SK-N-SH (cell line): ENCODE results near the gene KIZ. TPM values are rescaled to one million over a fixed set of nuclear protein-coding genes. Genes with fewer than 3 reads are reported as not detected.

ENCODE experiments used
- CTCF ChIA-PET: fragments of 300-600, 350-600 bp; formaldehyde crosslinking; extraction: SDS; loops from one replicate; lab custom pipeline; 2021; lab: Yijun Ruan, JAX
- POLR2A ChIA-PET: fragments of 350-600 bp; sonication (Branson Sonifier 250); formaldehyde crosslinking; extraction: SDS; loops from one replicate; lab custom pipeline; 2020; ENCODE audit warnings: antibody characterized with exemption, inconsistent platforms; lab: Yijun Ruan, JAX
- DNase-seq: peaks from one replicate; pipeline ENCODE4 v3.0.0; 2012
- H2AFZ ChIP-seq: fragments of 200-600 bp; sonication (generic); 2 replicates; pipeline ENCODE4 v1.8.1; 2016; ENCODE audit warnings: antibody characterized with exemption, mild to moderate bottlenecking, low read depth
- H3F3A ChIP-seq: fragments of 200-600 bp; sonication (generic); replicated peaks from 2 replicates; pipeline ENCODE3; 2016; ENCODE audit warnings: antibody characterized with exemption, mild to moderate bottlenecking; ENCODE audit not compliant: insufficient read depth
- H3K27ac ChIP-seq, 2 experiments: fragments of 200-500 bp in 1 of 2; fragments of 200-600 bp in 1 of 2; sonication (Bioruptor generic) in 1 of 2; sonication (generic), shearing (Covaris generic) in 1 of 2; 2 replicates each; pipeline versions ENCODE4 v1.5.1 to v1.6.1; 2014 to 2016; ENCODE audit warnings: low read depth in 2 of 2, inconsistent platforms in 1 of 2, low read length in 1 of 2, mild to moderate bottlenecking in 1 of 2, mixed read lengths in 1 of 2
- H3K27me3 ChIP-seq: fragments of 200-600 bp; sonication (generic), shearing (Covaris generic); 2 replicates; pipeline ENCODE4 v1.6.1; 2016; ENCODE audit warnings: mixed run types; ENCODE audit not compliant: insufficient read depth
- H3K36me3 ChIP-seq, 2 experiments: fragments of 200-500 bp in 1 of 2; fragments of 200-600 bp in 1 of 2; sonication (Bioruptor generic) in 1 of 2; sonication (generic) in 1 of 2; replicated peaks in 1 of 2; 2 replicates each; pipeline versions ENCODE3 to v1.5.1; 2014 to 2016; ENCODE audit warnings: low read length in 1 of 2, mild to moderate bottlenecking in 1 of 2; ENCODE audit not compliant: insufficient read depth in 2 of 2, control insufficient read depth in 1 of 2
- H3K4me1 ChIP-seq, 2 experiments: fragments of 200-500 bp in 1 of 2; fragments of 200-600 bp in 1 of 2; sonication (Bioruptor generic) in 1 of 2; sonication (generic), shearing (Covaris generic) in 1 of 2; 2 replicates each; pipeline versions ENCODE4 v1.5.1 to v1.6.1; 2014 to 2016; ENCODE audit warnings: low read depth in 1 of 2, low read length in 1 of 2, mixed run types in 1 of 2; ENCODE audit not compliant: insufficient read depth in 2 of 2, control insufficient read depth in 1 of 2
- H3K4me2 ChIP-seq: fragments of 200-600 bp; sonication (generic), shearing (Covaris generic); 2 replicates; pipeline ENCODE4 v1.6.1; 2017; ENCODE audit warnings: mixed run types
- H3K4me3 ChIP-seq, 2 experiments: fragments of 200-500 bp in 1 of 2; fragments of 200-600 bp in 1 of 2; sonication (Bioruptor generic) in 1 of 2; sonication (generic), shearing (Covaris generic) in 1 of 2; 2 replicates each; pipeline versions ENCODE4 v1.5.1 to v1.8.1; 2014 to 2016; ENCODE audit warnings: low read depth in 2 of 2, inconsistent platforms in 1 of 2, low read length in 1 of 2, mild to moderate bottlenecking in 1 of 2, mixed read lengths in 1 of 2, moderate library complexity in 1 of 2
- H3K79me2 ChIP-seq: fragments of 200-600 bp; sonication (generic); 2 replicates; pipeline ENCODE4 v1.8.1; 2017; ENCODE audit warnings: mild to moderate bottlenecking; ENCODE audit not compliant: insufficient read depth
- H3K9ac ChIP-seq: fragments of 200-600 bp; sonication (generic); 2 replicates; pipeline ENCODE4 v1.6.1; 2017; ENCODE audit warnings: mixed run types
- H3K9me2 ChIP-seq: fragments of 200-600 bp; sonication (generic); 2 replicates; pipeline ENCODE4 v1.6.1; 2017; ENCODE audit warnings: mixed run types
- H3K9me3 ChIP-seq: fragments of 200-600 bp; sonication (generic); 2 replicates; pipeline ENCODE4 v1.6.1; 2017; ENCODE audit warnings: mixed run types, mild to moderate bottlenecking, moderate library complexity
- H4K20me1 ChIP-seq: fragments of 200-600 bp; sonication (generic); 2 replicates; pipeline ENCODE4 v1.6.1; 2017; ENCODE audit warnings: mild to moderate bottlenecking, mixed run types; ENCODE audit not compliant: insufficient read depth
- CHD2 ChIP-seq: fragments of 150-350 bp; IDR thresholded peaks from 2 replicates; pipeline ENCODE4 v1.6.1; 2018; ENCODE audit warnings: low read length; ENCODE audit not compliant: partially characterized antibody
- CTCF ChIP-seq: fragments of 200-600 bp; sonication (generic); IDR thresholded peaks from 2 replicates; pipeline ENCODE4 v1.6.1; 2017; ENCODE audit warnings: antibody characterized with exemption, mild to moderate bottlenecking, moderate library complexity
- EZH2phosphoT487 ChIP-seq: fragments of 200-600 bp; sonication (generic); IDR thresholded peaks from 2 replicates; pipeline ENCODE4 v1.6.1; 2017; ENCODE audit warnings: low read depth, mixed run types, mild to moderate bottlenecking, antibody characterized with exemption, moderate library complexity, borderline replicate concordance
- FOSL2 ChIP-seq: IDR thresholded peaks from 2 replicates; pipeline ENCODE4 v1.4.0; 2012; ENCODE audit warnings: low read depth, mild to moderate bottlenecking, moderate library complexity, borderline replicate concordance
- FOXM1 ChIP-seq: IDR thresholded peaks from 2 replicates; pipeline ENCODE4 v1.4.0; 2012; ENCODE audit warnings: low read depth, mild to moderate bottlenecking
- GABPA ChIP-seq: IDR thresholded peaks from 2 replicates; pipeline ENCODE4 v1.4.0; 2012; ENCODE audit warnings: low read depth, mild to moderate bottlenecking
- GATA2 ChIP-seq: sonication (generic); formaldehyde crosslinking; IDR thresholded peaks from 2 replicates; pipeline ENCODE4 v1.5.0; 2020; ENCODE audit warnings: mild to moderate bottlenecking, missing genetic modification reagents
- JUND ChIP-seq: IDR thresholded peaks from 2 replicates; pipeline ENCODE4 v1.4.0; 2012
- NRF1 ChIP-seq: IDR thresholded peaks from 2 replicates; pipeline ENCODE4 v1.6.1; 2012; ENCODE audit warnings: low read depth, mild to moderate bottlenecking, low read length
- RAD21 ChIP-seq: IDR thresholded peaks from 2 replicates; pipeline ENCODE4 v1.6.1; 2012; ENCODE audit warnings: mild to moderate bottlenecking, low read length
- RCOR1 ChIP-seq: fragments of 150-350 bp; IDR thresholded peaks from 2 replicates; pipeline ENCODE4 v1.6.1; 2017; ENCODE audit warnings: antibody characterized with exemption, low read length
- RFX5 ChIP-seq: IDR thresholded peaks from 2 replicates; pipeline ENCODE4 v1.6.1; 2012; ENCODE audit warnings: mild to moderate bottlenecking, improper control_type of control experiment, low read length
- RXRA ChIP-seq: IDR thresholded peaks from 2 replicates; pipeline ENCODE4 v1.4.0; 2012; ENCODE audit warnings: low read depth, mild to moderate bottlenecking, borderline replicate concordance
- SIN3A ChIP-seq: IDR thresholded peaks from 2 replicates; pipeline ENCODE4 v1.6.1; 2012; ENCODE audit warnings: low read depth, mild to moderate bottlenecking, low read length, moderate library complexity, borderline replicate concordance
- SMC3 ChIP-seq: IDR thresholded peaks from 2 replicates; pipeline ENCODE4 v1.6.1; 2012; ENCODE audit warnings: low read depth, low read length, improper control_type of control experiment
- TAF1 ChIP-seq: IDR thresholded peaks from 2 replicates; pipeline ENCODE4 v1.6.1; 2012; ENCODE audit warnings: low read depth, mild to moderate bottlenecking, low read length, moderate library complexity, borderline replicate concordance
- TCF12 ChIP-seq: IDR thresholded peaks from 2 replicates; pipeline ENCODE4 v1.4.0; 2012
- USF1 ChIP-seq: IDR thresholded peaks from 2 replicates; pipeline ENCODE4 v1.4.0; 2012; ENCODE audit warnings: low read depth, borderline replicate concordance
- USF2 ChIP-seq: fragments of 150-350 bp; IDR thresholded peaks from 2 replicates; pipeline ENCODE4 v1.6.1; 2017; ENCODE audit warnings: antibody characterized with exemption, low read length, low read depth, borderline replicate concordance
- YY1 ChIP-seq: IDR thresholded peaks from 2 replicates; pipeline ENCODE4 v1.4.0; 2012; ENCODE audit warnings: low read depth, mild to moderate bottlenecking
- WGBS: methylation state at CpG from one replicate; pipeline ENCODE4 v1.1.6; 2017; ENCODE audit warnings: low lambda C conversion rate; 5-methylcytosine and 5-hydroxymethylcytosine counted together
- polyA plus RNA-seq, 3 experiments: library from polyadenylated mRNA; depleted of rRNA; stranded (reverse); fragments of >200 nt; gene quantifications; 2 replicates each; pipeline ENCODE4 v1.2.3, GENCODE V29; 2012
- TF ChIP-seq, protein P1 (sequence below): IDR thresholded peaks from 2 replicates; pipeline ENCODE4; 2012
- TF ChIP-seq, protein P2 (sequence below): IDR thresholded peaks from 2 replicates; pipeline ENCODE4 v1.6.1; 2012; ENCODE audit warnings: mild to moderate bottlenecking, low read depth, low read length, moderate library complexity

The KIZ gene
- polyA plus RNA-seq, 1 of the 3 experiments (the other 2 are of a cell fraction): 3.9 TPM

DNA sequence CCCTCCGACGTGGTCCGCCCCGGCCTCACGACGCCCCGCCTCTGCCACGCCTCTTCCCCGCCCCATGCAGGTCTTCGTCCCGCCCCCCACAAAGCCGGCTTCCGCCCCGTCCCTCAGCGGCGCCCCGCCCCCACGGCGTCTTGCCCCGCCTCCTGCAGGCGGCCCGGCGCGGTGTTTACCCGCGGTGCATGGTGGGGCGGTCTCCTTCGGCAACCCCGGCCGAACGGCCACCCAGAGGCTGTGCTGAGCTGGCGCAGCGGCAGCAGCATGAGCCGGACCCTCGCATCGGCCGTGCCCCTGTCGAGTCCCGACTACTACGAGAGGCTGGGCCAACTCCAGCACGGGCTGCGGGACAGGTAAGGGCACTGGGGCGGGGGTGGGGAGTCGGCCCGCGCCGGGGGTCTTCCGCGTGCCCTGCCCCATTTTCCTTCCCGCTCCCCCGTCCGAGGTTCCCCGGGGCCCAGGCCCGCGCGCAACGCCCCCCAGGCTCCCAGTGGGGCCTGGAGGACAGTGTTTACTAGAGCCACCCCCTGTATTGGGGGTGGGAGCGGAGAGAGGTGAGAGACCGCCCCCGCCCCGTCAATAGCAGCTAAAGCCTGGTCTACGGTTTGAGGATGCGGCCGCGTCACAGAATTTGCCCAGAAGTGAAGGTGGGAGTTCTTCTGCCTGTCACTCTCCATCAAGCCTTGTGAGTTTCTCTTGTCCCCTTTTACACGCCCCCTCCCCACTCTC lies at the start of gene KIZ (continued):
- TF ChIP-seq CTCF (peak; percentile 34; the same call in 1 of the 2 replicates), EZH2phosphoT487 (no peak), RXRA (no peak), NRF1 (no peak), USF2 (no peak), YY1 (no peak), RFX5 (no peak), GABPA (no peak), RAD21 (peak; percentile 29), FOXM1 (no peak), RCOR1 (no peak), FOSL2 (no peak), TCF12 (no peak), GATA2 (CRISPR knock-in tag) (no peak)

- no peak overlapping the region for H3K27ac ChIP-seq
- no peaks in the 10 kb centered on the region for H3K27me3 ChIP-seq
- 5% methylated on average over 4 of the region's 4 CpGs for WGBS
- ChIA-PET CTCF (no interaction called here), POLR2A (no interaction called here)
- H3K9me2 ChIP-seq: no peaks in the 10 kb centered on the region
- H3K79me2 ChIP-seq: no peaks in the 10 kb centered on the region
- H3K4me2 ChIP-seq: no peak overlapping the region
- TF ChIP-seq, protein P1, sequence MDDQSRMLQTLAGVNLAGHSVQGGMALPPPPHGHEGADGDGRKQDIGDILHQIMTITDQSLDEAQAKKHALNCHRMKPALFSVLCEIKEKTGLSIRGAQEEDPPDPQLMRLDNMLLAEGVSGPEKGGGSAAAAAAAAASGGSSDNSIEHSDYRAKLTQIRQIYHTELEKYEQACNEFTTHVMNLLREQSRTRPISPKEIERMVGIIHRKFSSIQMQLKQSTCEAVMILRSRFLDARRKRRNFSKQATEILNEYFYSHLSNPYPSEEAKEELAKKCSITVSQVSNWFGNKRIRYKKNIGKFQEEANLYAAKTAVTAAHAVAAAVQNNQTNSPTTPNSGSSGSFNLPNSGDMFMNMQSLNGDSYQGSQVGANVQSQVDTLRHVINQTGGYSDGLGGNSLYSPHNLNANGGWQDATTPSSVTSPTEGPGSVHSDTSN: no peak
- no peak for TF ChIP-seq USF1
- no peak for TF ChIP-seq CHD2
- no peak for TF ChIP-seq SMC3
- TF ChIP-seq, protein P2, sequence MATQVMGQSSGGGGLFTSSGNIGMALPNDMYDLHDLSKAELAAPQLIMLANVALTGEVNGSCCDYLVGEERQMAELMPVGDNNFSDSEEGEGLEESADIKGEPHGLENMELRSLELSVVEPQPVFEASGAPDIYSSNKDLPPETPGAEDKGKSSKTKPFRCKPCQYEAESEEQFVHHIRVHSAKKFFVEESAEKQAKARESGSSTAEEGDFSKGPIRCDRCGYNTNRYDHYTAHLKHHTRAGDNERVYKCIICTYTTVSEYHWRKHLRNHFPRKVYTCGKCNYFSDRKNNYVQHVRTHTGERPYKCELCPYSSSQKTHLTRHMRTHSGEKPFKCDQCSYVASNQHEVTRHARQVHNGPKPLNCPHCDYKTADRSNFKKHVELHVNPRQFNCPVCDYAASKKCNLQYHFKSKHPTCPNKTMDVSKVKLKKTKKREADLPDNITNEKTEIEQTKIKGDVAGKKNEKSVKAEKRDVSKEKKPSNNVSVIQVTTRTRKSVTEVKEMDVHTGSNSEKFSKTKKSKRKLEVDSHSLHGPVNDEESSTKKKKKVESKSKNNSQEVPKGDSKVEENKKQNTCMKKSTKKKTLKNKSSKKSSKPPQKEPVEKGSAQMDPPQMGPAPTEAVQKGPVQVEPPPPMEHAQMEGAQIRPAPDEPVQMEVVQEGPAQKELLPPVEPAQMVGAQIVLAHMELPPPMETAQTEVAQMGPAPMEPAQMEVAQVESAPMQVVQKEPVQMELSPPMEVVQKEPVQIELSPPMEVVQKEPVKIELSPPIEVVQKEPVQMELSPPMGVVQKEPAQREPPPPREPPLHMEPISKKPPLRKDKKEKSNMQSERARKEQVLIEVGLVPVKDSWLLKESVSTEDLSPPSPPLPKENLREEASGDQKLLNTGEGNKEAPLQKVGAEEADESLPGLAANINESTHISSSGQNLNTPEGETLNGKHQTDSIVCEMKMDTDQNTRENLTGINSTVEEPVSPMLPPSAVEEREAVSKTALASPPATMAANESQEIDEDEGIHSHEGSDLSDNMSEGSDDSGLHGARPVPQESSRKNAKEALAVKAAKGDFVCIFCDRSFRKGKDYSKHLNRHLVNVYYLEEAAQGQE: no peak
- TF ChIP-seq FOSL2: no peak
- TF ChIP-seq USF2: no peak
- no peak for TF ChIP-seq RFX5
- no peak for TF ChIP-seq JUND
- TF ChIP-seq TAF1: no peak
- no peak for TF ChIP-seq GABPA
- TF ChIP-seq RXRA: no peak
- TF ChIP-seq SIN3A: no peak
- H3F3A ChIP-seq: no peaks in the 10 kb centered on the region
- no peaks in the 10 kb centered on the region for H3K4me1 ChIP-seq
- H3K9ac ChIP-seq: no peak overlapping the region
- no peak for DNase-seq
- no peak overlapping the region for H3K4me3 ChIP-seq
- no peaks in the 10 kb centered on the region for H3K36me3 ChIP-seq
- no peaks in the 10 kb centered on the region for H3K9me3 ChIP-seq
- no peak overlapping the region for H2AFZ ChIP-seq
- H4K20me1 ChIP-seq: no peaks in the 10 kb centered on the region
Observed at GRCh38 chr20:21077809-21078345, 48.0 kb upstream of the KIZ start.
